GM18499 (cell line): ENCODE measurements around the gene TBC1D23.
"Not testable (repeated sequence)": the region's sequence is repeated elsewhere in the genome, so short reads cannot be mapped to it uniquely, and the experiment has no call there.

ENCODE experiments used
- ATAC-seq: cut with Tn5 transposase; IDR thresholded peaks from one replicate; pipeline ENCODE4 v1.9.1; 2021; ENCODE audit warnings: moderate number of reproducible peaks; ENCODE audit not compliant: insufficient read depth, unreplicated experiment

The TBC1D23 gene

DNA sequence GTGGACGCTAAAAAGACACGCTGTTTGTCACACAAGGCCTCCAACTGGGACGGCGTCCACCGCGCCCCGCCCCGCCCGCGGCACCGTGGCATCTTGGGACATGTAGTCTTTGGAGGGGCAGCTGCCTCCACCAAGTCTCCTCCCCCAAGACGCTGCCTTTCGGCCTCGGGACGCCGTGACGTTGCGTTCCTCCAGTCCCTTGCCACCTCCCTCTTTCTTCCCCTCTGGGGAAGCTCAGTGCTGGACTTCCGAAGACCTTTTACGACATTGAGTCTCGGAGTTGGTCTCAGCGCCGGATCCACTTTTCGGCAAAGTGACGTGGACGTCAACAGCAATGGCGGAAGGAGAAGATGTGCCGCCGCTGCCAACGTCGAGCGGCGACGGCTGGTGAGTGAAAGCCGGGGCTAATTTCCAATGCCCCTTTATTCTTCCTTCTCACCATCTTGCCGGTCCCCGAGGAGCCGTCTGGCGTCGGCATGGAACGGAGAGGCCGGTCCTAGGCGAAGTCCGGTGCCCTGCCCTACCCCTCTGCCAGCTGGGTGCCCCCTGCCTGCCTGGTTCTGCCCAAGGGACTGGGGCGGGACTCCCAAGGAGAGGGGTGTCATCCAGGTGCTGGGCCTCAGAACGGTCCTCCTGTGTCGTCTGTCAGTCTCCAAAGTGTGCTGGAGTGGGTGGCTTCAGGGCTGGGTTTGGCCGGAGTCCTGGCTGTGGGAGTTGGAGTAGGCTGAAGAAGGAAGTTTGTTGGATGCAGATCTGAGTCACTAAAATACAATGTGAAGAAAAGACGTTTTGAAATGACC is at the start of gene TBC1D23:
TBC1D23 (plus strand) TSS at position 308 of the 800 bp plus-strand sequence; CDS start at position 335, 27 bp downstream.
- ATAC-seq, result peak; percentile 100

DNA sequence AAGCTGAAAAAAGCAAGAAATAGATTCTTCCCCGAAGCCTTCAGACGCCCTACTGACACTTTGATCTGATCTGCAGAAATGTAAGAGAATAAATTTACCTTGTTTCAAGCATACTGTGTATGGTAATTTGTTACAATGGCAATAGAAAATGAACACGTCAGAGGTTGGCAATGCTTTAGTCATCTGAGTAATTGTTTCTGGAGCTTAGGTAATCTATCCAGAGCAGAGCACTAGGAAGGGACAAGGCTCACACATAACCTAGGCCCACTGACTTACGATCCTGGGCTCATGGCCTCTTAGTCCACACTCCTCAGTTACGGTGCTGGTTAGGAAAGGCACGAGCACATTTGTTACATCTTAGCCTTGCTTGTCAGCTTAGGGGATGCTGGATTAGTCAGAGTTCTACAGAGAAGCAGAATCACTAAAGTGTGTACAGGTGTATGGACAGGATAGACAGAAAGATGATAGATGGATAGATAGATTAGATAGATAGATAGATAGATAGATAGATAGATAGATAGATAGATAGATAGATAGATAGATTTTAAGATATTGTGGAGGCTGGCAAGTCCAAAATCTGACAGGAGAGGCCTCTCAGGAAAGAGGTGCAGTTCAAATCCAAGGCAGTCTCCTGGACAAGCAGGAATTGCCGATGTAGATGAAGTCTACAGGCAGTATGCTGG is 46.8 kb upstream of the TBC1D23 start:
- no peak for ATAC-seq

DNA sequence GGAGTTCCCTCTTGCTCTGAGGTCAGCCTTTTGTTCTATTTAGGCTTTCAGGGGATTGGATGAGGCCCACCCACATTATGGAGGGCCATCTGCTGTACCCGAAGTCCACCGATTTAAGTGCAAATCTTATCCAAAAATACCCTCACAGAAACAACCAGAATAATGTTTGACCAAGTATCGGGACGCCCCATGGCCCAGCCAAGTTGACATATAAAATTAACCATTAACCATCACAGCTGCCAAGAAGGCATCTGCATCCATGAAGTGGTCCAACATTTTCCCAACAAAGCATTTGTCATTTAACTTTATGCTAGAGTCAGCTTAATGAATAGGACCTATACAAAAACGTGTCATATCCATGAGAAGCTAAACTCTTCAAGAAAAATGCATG is 46.2 kb upstream of the TBC1D23 start:
- ATAC-seq, result no peak

- ATAC-seq, result no peak
These were observed 44.1 kb upstream of the TBC1D23 start for GRCh38 chr3:100216713-100217112.

DNA sequence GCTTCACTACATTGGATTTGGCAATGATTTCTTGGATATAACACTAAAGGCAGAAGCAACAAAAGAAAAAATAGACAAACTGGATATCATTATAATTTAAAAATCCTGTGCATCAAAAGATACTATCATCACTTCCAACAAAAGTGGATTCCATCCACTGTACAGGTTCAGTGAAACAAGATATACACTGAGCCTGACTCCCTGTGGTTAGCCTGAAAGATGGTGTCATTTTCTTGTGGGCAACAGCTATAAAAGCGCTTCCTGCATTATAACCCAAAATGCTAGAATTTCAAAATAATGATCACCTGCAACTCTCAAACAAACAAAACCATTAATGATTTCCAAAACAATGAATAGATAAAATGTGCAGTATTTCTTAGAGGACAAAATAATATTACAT is 39.6 kb upstream of the TBC1D23 start:
- ATAC-seq, result no peak

DNA sequence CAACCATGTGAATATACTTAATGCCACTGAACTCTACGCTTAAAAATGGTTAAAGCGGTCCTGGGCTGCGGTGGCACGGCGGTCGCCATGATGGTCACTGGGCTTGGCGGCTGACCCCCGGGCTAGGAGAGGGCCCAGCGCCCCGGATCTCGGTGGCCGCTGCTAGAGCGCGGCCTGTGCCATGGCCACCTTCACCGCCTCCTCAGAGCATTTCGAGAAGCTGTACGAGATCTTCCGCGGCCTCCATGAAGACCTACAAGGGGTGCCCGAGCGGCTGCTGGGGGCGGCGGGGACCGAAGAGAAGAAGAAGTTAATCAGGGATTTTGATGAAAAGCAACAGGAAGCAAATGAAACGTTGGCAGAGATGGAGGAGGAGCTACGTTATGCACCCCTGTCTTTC is 35.6 kb upstream of the TBC1D23 start:
- no peak for ATAC-seq

DNA sequence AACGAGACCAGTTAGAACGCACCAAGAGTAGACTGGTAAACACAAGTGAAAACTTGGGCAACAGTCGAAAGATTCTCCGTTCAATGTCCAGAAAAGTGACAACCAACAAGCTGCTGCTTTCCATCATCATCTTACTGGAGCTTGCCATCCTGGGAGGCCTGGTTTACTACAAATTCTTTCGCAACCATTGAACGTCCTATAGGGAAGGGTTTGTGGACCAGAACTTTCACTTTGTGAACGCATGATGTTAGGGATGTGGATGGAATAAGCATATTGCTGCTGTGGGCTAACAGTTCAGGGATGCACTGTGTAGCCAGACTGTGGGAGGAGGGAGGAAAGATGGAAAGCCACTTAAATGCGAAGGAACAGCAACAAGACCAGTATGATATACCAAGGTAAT is 34.9 kb upstream of the TBC1D23 start:
- no peak for ATAC-seq

GRCh38 chr3:100226712-100227429 is 33.9 kb upstream of the TBC1D23 start:
- ATAC-seq, result no peak

DNA sequence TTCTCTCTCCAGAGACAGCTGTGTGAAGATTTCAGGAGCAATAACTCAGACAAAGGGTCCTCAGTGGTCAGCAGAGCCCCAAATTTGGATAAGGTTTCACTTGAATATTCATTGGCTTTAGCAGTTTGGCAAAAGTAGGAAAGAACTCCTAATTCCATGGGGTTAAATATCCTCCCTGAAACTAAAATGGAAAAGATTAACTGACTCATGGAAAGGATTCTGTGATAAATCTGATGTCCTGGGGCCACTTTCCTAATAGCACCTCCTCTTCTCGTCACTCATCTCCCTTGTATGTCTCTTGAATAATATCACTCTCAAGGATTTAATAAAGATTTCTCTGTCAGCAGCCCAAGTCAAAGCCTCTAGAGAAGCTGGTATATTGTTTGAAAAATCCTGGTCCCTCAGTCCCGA is 33.3 kb upstream of the TBC1D23 start:
- ATAC-seq, result no peak

- no peak for ATAC-seq
These were observed 32.5 kb upstream of the TBC1D23 start for GRCh38 chr3:100228247-100228646.

DNA sequence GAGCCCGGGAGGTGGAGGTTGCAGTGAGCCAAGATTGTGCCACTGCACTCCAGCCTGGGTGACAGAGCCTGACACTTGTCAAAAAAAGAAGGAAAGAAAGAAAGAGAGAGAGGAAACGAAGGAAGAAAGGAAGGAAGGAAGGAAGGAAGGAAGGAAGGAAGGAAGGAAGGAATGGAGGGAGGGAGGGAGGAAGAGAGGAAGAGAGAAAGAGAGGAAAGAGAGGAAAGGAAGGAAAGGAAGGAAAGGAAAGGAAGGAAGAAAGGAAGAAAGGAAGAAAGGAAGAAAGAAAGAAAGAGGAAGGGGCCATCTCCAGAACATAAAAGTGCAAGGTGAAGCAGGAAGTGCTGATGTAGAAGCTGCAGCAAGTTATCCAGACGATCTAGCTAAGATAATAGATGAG is 31.6 kb upstream of the TBC1D23 start:
- not testable (repeated sequence) for ATAC-seq

GRCh38 chr3:100230710-100231109 is 30.1 kb upstream of the TBC1D23 start:
- ATAC-seq, result no peak

- no peak for ATAC-seq
These were observed 29.1 kb upstream of the TBC1D23 start for GRCh38 chr3:100231668-100232067.

GRCh38 chr3:100234364-100234763 is 26.4 kb upstream of the TBC1D23 start:
- no peak for ATAC-seq

- ATAC-seq, result no peak
These were observed 22.2 kb upstream of the TBC1D23 start for GRCh38 chr3:100238599-100238998.

DNA sequence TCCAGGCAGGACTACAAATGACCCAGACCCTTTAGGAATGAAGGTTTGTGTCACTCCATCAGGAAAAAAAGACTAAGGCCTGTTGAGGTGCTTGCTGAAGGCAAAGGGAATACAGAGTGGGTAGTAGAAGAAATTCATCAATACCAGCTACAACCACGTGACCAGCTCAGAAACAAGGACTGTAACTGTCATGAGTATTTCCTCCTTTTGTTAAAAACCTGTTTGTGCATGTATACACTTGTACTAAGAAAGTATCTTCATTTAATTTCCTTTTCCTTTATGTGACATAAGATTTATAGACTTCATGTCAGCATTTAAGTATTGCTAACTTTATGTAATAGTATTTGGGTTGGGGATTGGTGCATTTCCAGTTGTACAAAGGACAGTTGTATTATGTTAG is 18.3 kb upstream of the TBC1D23 start:
- ATAC-seq, result not testable (repeated sequence)

DNA sequence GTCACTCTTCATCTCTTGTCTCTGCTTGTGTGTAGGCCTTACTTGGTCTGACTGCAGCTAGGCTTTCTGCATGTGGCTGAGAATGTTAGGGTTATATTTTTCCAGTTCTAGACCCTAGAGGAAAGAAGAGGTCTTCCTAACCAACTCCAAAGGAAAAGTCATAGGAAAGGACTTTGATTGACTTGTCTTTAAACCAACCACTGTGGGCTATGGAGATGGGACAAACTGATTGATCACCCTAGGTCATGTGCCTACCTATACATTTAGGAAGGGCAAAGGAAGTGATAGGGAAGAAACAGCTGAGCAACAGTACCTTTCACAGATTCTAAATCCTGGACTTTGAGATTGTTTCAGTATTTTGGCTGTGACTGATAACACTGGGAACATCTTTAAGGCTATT is 16.5 kb upstream of the TBC1D23 start:
- ATAC-seq, result no peak

DNA sequence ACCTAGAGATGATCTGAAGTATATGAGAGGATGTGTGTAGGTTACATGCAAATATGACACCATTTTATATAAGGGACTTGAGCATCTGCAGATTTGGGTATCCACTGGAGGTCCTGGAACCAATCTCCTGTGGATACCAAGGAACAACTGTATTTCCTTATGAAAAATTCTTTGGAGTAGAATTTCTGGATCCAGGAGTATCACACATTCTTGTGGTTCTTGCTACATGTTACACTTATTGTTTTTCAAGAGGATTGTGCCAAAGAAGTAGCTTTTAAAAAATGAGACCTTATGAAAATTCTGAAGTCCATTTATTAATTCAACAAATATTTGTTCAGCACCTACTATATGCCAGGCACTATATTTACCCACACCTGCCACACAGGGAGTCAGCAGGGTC is 15.7 kb upstream of the TBC1D23 start:
- ATAC-seq, result no peak

DNA sequence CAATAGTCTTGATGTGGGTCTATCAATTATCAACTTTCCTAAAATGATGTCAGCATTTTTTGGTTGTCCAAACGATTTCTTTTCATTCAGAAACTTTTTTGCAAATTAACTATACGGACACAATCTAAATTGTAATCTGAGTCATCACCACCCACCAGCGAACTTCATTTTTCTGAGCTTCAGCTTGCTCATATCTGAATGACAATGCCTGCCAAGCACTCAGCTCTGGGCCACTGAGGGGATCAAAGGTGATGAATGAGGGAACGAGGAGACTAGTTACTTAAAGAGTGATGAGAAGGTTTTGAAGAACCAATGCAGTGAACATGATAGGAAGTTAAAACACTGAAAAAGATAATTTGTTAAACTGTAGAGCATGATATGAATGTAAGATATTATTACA is 14.9 kb upstream of the TBC1D23 start:
- ATAC-seq, result no peak

- no peak for ATAC-seq
These were observed 13.8 kb upstream of the TBC1D23 start for GRCh38 chr3:100246999-100247398.

GRCh38 chr3:100252001-100252400 is 8.8 kb upstream of the TBC1D23 start:
- no peak for ATAC-seq
